Midbrain (tissue), 1 donor: ENCODE measurements around the gene CDADC1.
A peak's percentile ranks its signal among the peaks of the same experiment; 100 is the strongest.
"Not testable (repeated sequence)": the region's sequence is repeated elsewhere in the genome, so short reads cannot be mapped to it uniquely, and the experiment has no call there.

Experiments
- DNase-seq: peaks from one replicate; lab custom pipeline; 2025; lab: John Stamatoyannopoulos, UW

CDADC1 gene

DNA sequence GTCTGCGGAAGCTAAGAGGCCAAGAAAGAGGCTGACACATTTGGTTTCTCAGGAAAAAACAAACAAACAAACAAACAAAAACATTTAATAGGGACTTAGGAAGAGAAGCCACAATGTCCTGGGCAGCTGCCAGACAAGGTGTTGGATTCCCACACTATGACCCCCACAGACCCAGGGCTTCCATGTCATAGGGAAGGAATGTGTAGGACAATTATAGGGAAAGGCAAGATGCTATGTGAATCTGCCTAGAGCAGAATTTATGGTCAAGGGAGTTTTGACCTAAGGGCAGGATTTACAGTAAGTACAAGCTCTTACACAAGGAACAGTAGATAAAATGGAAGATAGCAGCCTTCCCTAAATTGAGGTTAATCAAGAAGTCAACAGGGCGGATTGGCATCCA is 9.1 kb upstream of the CDADC1 start:
- no peak for DNase-seq

GRCh38 chr13:49240017-49240416 is 7.7 kb upstream of the CDADC1 start:
- no peak for DNase-seq

- DNase-seq: no peak
Observed at GRCh38 chr13:49241296-49241695, 6.4 kb upstream of the CDADC1 start.

- no peak for DNase-seq
Observed at GRCh38 chr13:49245101-49245500, 2.6 kb upstream of the CDADC1 start.

GRCh38 chr13:49246850-49247642 is 679 bp upstream of the CDADC1 start:
- peak; percentile 25 for DNase-seq

DNA sequence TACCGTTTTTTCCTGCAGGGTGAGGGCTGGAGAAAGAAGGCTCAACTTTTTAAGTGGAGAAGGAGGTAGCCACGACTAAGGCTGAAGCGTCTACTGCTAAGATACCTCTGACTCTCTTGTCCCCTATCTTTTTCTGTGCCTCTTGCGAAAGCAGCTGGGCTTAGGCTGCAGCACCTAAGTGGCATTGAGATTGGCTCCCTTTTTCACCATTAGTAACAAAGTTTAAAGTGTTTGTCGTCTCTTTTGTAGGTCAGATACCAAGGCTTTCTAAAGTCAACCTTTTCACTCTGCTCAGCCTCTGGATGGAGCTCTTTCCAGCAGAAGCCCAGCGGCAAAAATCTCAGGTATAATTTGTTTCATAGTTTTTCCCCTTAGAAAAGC is 887 bp downstream of the CDADC1 start:
- DNase-seq: no peak

DNA sequence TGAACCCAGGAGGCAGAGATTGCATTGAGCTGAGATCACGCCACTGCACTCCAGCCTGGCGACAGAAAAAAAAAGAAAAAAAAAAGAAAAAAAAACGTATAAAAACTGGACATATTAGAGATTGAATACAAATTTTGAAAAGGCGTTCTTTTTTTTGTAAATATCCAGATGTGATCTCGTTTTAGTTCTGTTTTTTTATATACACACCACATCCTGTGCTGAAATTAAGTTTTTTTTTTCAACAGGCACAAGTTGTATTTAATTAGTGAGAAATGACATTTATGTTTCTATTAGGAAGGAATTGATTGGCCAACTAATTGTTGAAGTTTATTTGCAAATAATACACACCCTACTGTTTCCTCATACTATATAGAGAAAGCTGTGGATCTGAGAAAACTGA is 3.6 kb downstream of the CDADC1 start:
- DNase-seq: no peak

DNA sequence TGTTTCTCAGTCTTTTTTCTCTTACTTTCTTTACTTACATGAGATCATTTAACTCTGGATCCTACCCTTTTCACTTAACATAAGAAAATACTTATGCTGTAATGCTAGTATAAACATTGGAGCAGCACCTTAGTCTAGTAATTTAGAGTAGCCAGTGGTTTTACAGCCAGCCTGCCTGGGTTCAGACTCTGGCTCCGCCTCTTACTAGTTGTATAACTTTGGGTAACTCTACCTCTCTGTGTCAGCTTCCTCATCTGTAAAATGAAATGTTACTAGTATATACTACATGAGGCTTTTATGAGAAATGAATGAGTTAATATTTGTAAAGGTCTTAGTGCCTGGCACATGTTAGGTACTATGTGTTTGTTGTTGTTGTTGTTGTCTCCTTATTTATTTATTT is 5.6 kb downstream of the CDADC1 start:
- no peak for DNase-seq

DNA sequence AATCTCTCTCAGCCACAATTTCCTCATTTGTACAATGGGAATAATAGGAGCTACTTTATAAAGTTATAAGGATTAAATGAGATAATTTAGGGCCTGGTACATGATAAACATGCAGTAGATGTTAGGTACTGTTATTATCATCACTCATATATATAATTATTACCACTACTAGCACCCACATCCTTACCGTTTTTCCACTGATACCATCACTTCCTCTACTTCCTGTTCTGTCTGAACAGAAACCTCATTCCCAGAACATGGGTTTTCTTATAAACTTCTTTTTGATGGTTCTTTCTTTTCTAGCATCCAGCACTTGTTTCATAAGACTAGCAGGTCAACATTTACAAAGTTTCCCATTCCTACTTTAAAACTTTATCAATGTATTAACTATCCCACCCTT is 6.3 kb downstream of the CDADC1 start:
- no peak for DNase-seq

- DNase-seq: no peak
Observed at GRCh38 chr13:49256841-49257240, 9.1 kb downstream of the CDADC1 start.

- DNase-seq: no peak
Observed at GRCh38 chr13:49258089-49258796, 10.5 kb downstream of the CDADC1 start.

- DNase-seq: no peak
Observed at GRCh38 chr13:49259586-49259985, 11.9 kb downstream of the CDADC1 start.

- DNase-seq: no peak
Observed at GRCh38 chr13:49262634-49263033, 14.9 kb downstream of the CDADC1 start.

DNA sequence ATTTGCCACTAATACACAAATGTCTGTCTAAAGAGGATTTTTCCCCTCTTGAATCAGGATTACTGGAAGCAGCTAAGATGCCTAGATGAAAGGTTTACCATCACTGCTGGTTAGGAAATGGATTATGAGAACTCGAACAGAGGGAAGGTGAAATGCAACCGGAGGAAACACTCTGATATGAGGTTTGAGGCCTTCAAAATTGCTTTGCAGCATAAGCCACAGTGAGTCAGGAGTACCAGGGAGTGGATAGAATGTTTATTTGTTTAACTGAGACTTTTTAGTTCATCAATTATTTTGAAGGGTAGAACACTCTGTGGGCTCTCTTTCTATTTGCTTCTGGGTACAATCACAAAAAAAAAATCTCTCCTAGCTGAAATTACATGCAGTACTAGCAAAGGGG is 18.1 kb downstream of the CDADC1 start:
- no peak for DNase-seq

DNA sequence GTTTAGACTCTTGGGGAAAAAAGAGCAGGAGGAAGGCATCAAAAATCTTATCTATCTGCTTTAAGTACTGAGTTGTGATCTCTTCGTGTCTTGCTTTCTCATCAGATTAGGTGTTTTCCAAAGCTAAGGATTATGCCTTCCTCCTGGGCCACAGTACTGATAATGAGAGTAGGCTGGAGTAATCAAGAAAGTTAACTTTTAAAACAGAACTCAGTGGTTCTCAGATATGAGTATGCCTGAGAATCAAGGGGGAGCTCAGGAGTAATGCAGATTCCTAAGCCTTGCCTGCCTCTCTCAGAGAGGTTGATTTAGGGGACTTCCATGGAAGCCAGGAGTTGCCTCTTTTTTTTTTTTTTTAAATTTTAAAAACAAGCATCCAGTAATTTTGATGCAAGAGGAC is 23.5 kb downstream of the CDADC1 start:
- no peak for DNase-seq

GRCh38 chr13:49272296-49272695 is 24.6 kb downstream of the CDADC1 start:
- DNase-seq: no peak

DNA sequence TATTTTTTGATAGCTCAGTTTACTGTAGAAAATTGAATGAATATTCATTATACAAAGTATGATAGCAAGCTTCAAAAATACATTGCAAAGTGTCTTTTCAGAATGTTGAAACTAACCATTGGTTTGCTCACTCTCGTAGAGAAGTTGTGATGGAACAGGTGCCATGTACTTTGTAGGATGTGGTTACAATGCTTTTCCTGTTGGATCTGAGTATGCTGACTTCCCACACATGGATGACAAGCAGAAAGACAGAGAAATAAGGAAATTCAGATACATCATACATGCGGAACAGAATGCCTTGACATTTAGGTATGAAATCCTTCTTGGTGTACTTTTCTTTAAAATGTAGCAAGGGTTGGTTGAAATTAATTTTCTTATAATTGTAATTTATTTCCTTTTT is 30.5 kb downstream of the CDADC1 start:
- DNase-seq: no peak

DNA sequence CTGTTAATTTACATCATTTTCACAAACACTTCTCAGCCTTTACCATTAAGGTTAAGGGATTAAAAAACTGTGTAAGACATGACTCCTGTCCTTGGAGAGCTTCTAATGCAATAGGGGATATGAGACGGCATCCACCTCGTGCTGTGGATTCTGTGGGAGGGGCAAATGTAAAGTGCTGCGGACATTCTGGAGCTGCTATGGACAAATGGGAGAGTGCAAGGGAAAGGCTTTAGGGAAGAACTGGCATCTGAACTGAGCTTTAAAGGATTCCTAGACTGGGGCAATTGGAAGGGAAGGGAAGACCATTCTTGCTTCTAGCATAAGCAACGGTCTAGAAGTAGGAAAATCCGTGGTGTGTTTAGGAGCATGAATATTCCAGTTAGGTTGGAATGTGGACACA is 31.4 kb downstream of the CDADC1 start:
- no peak for DNase-seq

DNA sequence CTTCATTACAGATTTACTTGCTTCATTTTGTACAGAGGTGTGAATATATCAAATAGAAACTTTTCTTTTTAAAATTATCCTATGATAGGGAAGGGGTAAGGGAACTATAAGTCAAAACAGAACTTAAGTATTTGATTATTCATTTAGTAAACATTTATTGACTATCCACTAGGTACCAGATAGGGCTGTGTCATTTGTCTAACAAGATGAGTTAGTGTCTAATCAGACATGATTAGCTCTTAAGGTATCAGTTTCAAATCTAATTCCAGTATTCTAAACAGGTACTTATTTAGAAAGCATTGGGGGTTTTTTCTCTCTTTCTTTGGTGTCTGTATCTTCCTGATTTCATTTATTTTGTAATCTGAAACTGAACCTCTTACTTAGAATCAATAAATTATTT is 32.2 kb downstream of the CDADC1 start:
- no peak for DNase-seq

GRCh38 chr13:49287995-49288394 is 40.3 kb downstream of the CDADC1 start:
- no peak for DNase-seq

- no peak for DNase-seq
Observed at GRCh38 chr13:49288458-49288857, 40.7 kb downstream of the CDADC1 start.

DNA sequence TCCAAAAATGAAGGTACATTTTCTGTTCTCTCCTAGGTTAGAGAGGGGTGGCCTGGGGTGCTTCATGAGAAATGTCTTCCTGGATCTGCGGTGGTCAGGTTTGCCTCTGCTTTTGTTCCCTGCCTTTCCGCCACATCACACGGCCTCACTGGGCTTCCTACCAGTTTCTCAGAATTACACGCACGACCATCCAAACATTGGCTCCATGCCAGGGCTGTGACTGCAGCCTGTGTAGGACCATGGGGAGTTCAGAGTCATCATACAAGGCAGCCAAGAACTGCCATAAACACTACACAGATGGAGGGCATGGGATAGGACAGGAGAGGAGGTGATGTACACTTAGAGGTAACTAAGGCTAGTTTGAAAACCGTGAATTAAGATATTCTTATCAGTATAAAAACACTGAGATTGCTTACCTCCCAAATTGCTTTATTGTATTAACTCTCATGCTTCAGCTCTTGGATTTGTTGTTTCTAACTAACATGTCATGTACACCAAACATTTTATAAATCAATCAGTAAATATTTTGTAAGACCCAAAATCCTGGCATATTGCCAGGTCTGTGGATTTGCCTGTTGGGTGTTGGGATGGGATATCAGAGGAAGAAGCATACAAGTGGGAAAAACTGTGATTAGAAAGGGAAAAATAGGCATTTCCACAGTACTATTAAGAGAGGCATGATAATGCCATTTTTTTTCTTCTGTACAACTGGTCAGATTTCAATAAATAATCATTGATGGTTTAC is 45.2 kb downstream of the CDADC1 start:
- DNase-seq: peak; percentile 49

DNA sequence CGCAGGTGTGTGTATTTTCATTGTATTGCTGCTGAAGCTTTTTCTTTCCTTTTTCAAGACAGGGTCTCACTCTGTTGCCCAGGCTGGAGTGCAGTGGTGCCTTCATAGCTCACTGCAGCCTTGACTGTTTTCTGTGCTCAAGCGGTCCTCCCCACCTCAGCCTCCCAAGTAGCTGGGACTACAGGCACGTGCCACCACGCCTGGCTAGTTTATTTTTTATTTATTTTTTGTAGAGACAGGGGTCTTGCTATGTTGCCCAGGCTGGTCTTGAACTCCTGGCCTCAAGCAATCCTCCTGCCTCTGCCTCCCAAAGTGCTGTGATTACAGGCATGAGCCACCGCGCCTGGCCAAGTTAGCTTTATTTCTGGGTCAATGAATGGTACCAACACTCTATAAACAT is 47.0 kb downstream of the CDADC1 start:
- not testable (repeated sequence) for DNase-seq
